ENCODE data around the gene TMC4.

The TMC4 gene

DNA sequence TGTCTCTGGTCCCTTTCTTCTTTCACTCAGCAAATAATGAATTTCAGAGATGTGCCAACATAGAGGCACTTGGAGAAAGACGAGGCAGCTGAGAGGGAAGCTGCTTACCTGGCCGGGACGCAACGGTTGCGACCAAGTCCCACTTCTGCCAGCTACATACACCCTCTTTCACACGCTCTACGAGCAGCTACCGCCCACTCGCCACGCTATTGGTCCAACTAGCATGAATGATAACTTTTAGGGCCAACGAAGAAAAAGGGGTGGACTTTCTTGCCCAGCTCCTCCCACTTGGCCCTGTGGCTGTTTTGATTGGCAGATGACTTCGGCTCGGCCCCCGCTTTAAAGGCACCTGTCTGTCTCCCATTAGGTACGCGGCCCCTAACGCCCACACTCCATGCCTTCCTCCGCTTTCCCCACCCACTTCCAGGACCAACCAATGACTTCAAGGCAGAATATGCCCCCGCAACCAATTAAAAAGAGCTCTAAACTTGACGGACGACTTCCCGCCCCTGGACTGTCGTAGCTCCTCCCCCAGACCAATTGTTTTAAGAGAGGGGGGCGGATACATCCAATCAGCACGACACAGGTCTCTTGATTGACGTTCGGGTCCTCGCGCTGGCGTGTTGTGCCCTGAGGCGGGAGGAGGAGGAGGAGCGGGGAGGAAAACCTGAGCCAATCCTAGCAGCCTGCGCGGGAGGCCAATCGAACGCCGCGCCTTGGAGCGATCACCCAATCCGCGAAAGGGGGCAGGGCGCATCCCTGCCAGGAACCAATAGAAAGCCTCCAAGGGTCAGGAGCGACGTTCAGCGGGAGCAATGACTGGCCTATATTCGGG lies 35.9 kb downstream of the TMC4 start:
- Histone ChIP-seq H4K20me1 (ENCODE audit: insufficient read depth, low read length, poor library complexity, severe bottlenecking) (peaks cover 45% of the 10 kb centered on the region), H3K27me3 (ENCODE audit: insufficient read depth, low read length, poor library complexity, severe bottlenecking) (peaks cover 5% of the 10 kb centered on the region), H3K79me2 (ENCODE audit: insufficient read depth, low read length) (peaks cover 45% of the 10 kb centered on the region), H3K4me1 (ENCODE audit: insufficient read depth, low read length, poor library complexity, severe bottlenecking) (peaks cover 39% of the 10 kb centered on the region), H3K4me3 (ENCODE audit: low read length, poor library complexity, severe bottlenecking) (peak overlapping the region; percentile 86), H3K9ac (ENCODE audit: low read depth, low read length, poor library complexity, severe bottlenecking) (peak overlapping the region; percentile 97), H3F3A (ENCODE audit: low read depth) (no peaks in the 10 kb centered on the region), H3K9me3 (ENCODE audit: insufficient read depth, low read depth, low read length) (no peaks in the 10 kb centered on the region), H3K4me2 (ENCODE audit: low read depth, low read length, poor library complexity, severe bottlenecking) (peak overlapping the region; percentile 96), H3K36me3 (ENCODE audit: insufficient read depth, low read length) (peaks cover under 1% of the 10 kb centered on the region; the same call in 1 of the 2 replicates), H3K9me2 (replicated peaks; ENCODE audit: low read depth, low read length) (no peaks in the 10 kb centered on the region), H2AFZ (ENCODE audit: low read length) (peak overlapping the region; percentile 95)
- TF ChIP-seq, protein P1, sequence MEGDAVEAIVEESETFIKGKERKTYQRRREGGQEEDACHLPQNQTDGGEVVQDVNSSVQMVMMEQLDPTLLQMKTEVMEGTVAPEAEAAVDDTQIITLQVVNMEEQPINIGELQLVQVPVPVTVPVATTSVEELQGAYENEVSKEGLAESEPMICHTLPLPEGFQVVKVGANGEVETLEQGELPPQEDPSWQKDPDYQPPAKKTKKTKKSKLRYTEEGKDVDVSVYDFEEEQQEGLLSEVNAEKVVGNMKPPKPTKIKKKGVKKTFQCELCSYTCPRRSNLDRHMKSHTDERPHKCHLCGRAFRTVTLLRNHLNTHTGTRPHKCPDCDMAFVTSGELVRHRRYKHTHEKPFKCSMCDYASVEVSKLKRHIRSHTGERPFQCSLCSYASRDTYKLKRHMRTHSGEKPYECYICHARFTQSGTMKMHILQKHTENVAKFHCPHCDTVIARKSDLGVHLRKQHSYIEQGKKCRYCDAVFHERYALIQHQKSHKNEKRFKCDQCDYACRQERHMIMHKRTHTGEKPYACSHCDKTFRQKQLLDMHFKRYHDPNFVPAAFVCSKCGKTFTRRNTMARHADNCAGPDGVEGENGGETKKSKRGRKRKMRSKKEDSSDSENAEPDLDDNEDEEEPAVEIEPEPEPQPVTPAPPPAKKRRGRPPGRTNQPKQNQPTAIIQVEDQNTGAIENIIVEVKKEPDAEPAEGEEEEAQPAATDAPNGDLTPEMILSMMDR (conservative IDR thresholded peaks at IDR 0.05; ENCODE audit: low read length), result no peak
- TF ChIP-seq EZH2phosphoT487 (IDR thresholded peaks at IDR 0.05; ENCODE audit: borderline replicate concordance), result no peak

DNA sequence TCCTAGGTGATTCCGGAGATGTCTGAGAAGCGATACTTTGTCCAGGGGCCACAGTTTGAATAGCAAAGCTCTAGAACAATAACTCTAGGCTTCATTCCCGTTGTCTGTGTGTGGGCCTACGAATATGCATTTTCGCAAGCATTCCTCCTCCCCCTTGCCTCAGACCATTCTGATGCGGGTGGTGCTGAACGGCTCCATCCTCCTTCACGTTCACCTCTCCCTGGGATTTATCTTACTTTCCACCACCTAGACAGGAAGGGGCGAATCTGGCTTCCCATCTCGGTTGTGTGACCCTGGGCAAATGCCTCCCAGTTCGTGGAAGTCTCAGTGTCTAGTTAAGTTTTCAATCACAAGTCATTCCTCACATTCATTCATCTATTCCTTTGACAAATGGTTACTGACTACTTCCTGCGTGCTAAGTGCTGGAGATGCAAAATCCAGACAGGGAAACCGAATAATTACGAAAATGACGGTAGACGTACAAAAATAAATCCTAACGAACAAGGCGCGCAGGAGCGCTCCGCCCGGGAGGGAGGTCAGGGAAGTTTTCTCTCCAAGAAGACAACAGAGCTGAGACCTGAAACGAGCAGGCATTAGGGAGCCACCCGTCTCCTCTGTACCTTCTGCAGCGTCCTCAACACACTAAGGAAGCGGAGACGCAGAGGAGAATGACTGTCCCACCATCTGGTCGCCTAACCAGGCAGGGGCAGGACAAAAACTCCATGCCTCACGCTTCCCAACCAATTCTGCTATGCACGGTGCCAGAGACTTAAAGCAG lies 36.7 kb downstream of the TMC4 start:
- H3K4me1 ChIP-seq (ENCODE audit: insufficient read depth, low read length, poor library complexity, severe bottlenecking), result peaks cover 37% of the 10 kb centered on the region
- H3K9me3 ChIP-seq (ENCODE audit: insufficient read depth, low read depth, low read length), result no peaks in the 10 kb centered on the region
- peak overlapping the region; percentile 95 for H2AFZ ChIP-seq (ENCODE audit: low read length)
- H3K4me2 ChIP-seq (ENCODE audit: low read depth, low read length, poor library complexity, severe bottlenecking), result peak overlapping the region; percentile 96
- H3K79me2 ChIP-seq (ENCODE audit: insufficient read depth, low read length), result peaks cover 37% of the 10 kb centered on the region
- no peaks in the 10 kb centered on the region for H3F3A ChIP-seq (ENCODE audit: low read depth)
- H4K20me1 ChIP-seq (ENCODE audit: insufficient read depth, low read length, poor library complexity, severe bottlenecking), result peaks cover 36% of the 10 kb centered on the region
- no peaks in the 10 kb centered on the region for H3K9me2 ChIP-seq (replicated peaks; ENCODE audit: low read depth, low read length)
- peak overlapping the region; percentile 64 for H3K9ac ChIP-seq (ENCODE audit: low read depth, low read length, poor library complexity, severe bottlenecking)
- H3K27me3 ChIP-seq (ENCODE audit: insufficient read depth, low read length, poor library complexity, severe bottlenecking), result peaks cover 5% of the 10 kb centered on the region
- no peaks in the 10 kb centered on the region for H3K36me3 ChIP-seq (ENCODE audit: insufficient read depth, low read length)
- H3K4me3 ChIP-seq (ENCODE audit: low read length, poor library complexity, severe bottlenecking), result peak overlapping the region; percentile 76
- TF ChIP-seq, protein P1 (conservative IDR thresholded peaks at IDR 0.05; ENCODE audit: low read length), result no peak
- no peak for TF ChIP-seq EZH2phosphoT487 (IDR thresholded peaks at IDR 0.05; ENCODE audit: borderline replicate concordance)

DNA sequence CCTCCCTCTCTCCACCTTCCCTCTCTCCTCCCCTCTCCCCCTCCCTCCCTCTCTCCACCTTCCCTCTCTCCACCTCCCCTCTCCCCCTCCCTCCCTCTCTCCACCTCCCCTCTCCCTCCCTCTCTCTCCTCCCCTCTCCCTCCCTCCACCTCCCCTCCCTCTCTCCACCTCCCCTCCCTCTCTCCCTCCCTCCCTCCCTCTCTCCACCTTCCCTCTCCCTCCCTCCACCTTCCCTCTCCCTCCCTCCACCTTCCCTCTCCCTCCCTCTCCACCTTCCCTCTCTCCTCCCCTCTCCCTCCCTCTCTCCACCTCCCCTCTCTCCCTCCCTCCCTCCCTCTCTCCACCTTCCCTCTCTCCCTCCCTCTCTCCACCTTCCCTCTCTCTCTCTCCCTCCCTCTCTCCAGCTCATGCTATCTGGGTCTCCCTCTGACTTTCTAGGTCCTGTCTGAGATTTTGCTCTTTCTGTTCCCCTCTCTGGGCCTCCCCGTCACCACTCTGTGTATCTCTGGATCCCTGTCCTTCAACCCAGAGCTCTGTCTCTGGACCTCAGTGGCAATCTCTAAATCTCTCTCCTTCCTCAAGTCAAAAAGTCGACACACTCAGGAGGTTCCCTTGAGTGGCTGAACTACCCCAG lies 38.9 kb downstream of the TMC4 start:
- peaks cover 15% of the 10 kb centered on the region for H3K79me2 ChIP-seq (ENCODE audit: insufficient read depth, low read length)
- no peak overlapping the region for H2AFZ ChIP-seq (ENCODE audit: low read length)
- H3K9ac ChIP-seq (ENCODE audit: low read depth, low read length, poor library complexity, severe bottlenecking), result no peak overlapping the region
- H3K4me3 ChIP-seq (ENCODE audit: low read length, poor library complexity, severe bottlenecking), result no peak overlapping the region
- peaks cover 5% of the 10 kb centered on the region for H3K27me3 ChIP-seq (ENCODE audit: insufficient read depth, low read length, poor library complexity, severe bottlenecking)
- TF ChIP-seq EZH2phosphoT487 (IDR thresholded peaks at IDR 0.05; ENCODE audit: borderline replicate concordance), result no peak
- TF ChIP-seq, protein P1 (conservative IDR thresholded peaks at IDR 0.05; ENCODE audit: low read length), result no peak
- no peaks in the 10 kb centered on the region for H3K9me3 ChIP-seq (ENCODE audit: insufficient read depth, low read depth, low read length)
- H3K9me2 ChIP-seq (replicated peaks; ENCODE audit: low read depth, low read length), result no peaks in the 10 kb centered on the region
- H3K36me3 ChIP-seq (ENCODE audit: insufficient read depth, low read length), result peaks cover 6% of the 10 kb centered on the region; the same call in 1 of the 2 replicates
- H3K4me2 ChIP-seq (ENCODE audit: low read depth, low read length, poor library complexity, severe bottlenecking), result no peak overlapping the region
- peaks cover 14% of the 10 kb centered on the region for H4K20me1 ChIP-seq (ENCODE audit: insufficient read depth, low read length, poor library complexity, severe bottlenecking)
- H3K4me1 ChIP-seq (ENCODE audit: insufficient read depth, low read length, poor library complexity, severe bottlenecking), result peaks cover 15% of the 10 kb centered on the region
- H3F3A ChIP-seq (ENCODE audit: low read depth), result no peaks in the 10 kb centered on the region
